Fibroblast of skin of left quadriceps (primary cell): ENCODE results near the gene TMCC2.
"Not testable (repeated sequence)": the region's sequence is repeated elsewhere in the genome, so short reads cannot be mapped to it uniquely, and the experiment has no call there.

Source experiments
- DNase-seq, 2 experiments: peaks; one replicate each; pipeline ENCODE4 v3.0.0-alpha.2; 2013; ENCODE audit warnings: low read depth in 2 of 2

The TMCC2 gene

DNA sequence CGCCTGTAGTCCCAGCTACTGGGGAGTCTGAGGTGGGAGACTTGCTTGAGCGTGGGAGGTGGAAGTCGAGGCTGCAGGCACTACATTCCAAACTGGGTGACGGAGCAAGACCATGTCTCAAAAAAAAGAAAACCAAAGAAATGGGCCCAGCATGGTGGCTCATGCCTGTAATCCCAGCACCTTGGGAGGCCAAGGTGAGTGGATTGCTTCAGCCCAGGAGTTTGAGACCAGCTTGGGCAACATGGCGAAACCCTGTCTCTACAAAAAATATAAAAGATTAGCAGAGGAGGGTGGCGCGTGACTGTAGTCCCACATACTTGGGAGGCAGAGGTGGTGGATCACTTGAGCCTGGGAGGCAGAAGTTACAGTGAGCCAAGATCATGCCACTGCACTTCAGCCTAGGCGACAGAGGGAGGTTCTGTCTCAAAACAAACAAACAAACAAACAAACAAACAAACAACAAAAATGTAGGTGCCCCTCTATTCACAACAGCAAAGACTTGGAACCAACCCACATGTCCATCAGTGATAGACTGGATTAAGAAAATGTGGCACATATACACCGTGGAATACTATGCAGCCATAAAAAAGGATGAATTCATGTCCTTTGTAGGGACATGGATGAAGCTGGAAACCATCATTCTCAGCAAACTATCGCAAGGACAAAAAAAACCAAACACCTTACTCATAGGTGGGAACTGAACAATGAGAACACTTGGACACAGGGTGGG lies 53.1 kb downstream of the TMCC2 start:
- DNase-seq = not testable (repeated sequence)

- no peak for DNase-seq
Measured at GRCh38 chr1:205283270-205284147, 55.8 kb downstream of the TMCC2 start.

DNA sequence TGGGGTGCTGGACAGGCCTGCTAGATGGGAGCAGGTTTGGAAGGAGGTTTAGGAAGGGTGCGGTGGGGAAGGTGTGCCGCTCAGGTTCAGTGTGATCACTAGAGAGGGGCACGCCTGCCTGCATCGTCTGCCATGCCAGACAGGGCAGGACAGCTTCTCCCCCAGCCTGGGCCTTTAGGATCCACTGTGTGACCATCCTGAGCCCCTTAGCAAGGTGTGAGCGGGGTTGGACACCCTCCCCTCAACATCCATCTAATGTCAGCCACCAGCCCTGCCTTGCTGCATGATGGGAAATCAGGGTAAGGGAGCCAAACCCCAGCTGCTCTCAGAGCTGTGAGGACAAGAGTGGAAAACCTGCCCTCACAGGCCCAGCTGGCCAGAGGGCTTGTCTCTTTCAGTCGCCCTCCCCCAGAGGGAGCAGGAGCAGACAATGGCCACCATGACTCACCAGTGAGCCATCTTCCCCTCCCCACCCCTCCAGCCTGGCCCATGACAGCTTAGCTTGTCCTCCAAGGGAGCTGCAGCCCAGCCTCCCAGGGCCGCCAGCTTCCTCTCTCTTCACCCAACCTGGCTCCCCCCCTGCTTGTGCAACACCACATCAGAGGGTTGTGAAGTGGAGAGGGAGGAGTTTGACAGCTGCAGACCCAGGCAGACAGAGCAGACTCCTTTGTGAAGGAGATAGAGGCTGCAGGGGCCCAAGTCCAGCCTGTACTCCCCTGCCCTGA lies 56.8 kb downstream of the TMCC2 start:
- DNase-seq = peak; percentile 93 to 94

DNA sequence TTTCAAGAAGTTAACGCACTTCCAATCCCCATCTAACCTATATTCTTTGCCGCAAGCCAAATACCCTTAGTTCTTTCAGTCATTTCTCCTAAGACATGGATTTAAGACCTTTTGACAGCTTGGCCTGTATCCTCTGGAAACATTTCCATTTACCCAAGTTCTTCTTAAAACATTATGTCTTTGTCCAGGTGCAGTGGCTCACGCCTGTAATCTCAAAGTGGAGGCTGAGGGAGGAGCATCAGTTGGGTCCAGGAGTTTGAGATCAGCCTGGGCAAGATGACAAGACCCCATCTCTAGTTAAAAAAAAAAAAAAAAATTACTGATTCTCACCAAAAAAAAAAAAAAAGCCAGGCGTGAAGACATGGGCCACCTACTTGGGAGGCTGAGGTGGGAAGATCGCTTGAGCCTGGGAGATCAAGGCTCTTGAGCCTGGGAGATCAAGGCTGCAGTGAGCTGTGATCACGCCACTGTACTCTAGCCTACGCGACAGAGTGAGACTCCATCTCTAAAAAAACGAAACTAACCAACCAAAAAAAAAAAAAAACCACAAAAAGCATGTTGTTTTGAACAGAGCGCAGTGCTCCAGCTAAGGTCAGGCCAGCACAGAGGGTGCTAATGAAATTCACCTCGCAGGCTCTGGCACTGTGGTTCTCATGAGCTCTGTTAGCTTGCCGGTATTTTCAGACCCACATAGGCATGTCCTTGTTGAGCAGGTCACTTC lies 57.8 kb downstream of the TMCC2 start:
- DNase-seq = no peak

- DNase-seq = no peak
Measured at GRCh38 chr1:205286335-205286950, 58.7 kb downstream of the TMCC2 start.

DNA sequence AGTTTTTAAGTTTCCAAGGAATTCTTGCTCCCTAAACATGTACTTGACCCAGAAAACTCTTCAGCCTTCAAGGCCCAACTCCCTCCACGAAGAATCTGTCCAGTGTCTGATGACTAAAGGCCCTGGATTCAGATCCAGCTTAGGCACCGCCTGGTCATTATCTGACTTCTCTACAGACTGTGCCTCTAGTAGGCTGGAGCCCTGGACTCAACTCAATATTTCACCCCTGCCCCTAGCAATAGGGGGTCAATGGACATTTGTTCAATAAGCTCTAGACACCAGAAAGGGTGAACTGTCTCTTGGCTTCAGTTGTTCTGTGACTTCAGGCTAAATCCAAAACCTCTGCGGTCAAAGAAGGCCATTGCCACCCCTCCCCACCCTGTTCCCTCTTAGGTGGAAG lies 59.3 kb downstream of the TMCC2 start:
- no peak for DNase-seq

- no peak for DNase-seq
Measured at GRCh38 chr1:205287767-205288559, 60.2 kb downstream of the TMCC2 start.

DNA sequence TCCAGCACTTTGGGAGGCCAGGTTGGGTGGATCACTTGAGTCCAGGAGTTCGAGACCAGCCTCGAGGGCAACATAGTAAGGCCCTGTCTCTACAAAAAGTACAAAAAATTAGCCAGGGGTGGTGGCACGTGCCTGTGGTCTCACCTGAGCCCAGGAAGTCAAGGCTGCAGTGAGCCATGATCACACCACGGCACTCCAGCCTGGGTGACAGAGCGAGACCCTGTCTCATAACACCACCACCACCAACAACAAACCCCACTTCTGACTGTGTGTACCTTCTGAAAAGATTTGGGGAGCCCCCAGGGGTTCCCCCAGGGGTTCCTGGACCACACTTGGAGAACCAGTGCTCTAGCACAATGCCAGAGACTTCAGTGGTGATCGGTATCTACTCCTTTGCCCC lies 63.9 kb downstream of the TMCC2 start:
- no peak for DNase-seq

DNA sequence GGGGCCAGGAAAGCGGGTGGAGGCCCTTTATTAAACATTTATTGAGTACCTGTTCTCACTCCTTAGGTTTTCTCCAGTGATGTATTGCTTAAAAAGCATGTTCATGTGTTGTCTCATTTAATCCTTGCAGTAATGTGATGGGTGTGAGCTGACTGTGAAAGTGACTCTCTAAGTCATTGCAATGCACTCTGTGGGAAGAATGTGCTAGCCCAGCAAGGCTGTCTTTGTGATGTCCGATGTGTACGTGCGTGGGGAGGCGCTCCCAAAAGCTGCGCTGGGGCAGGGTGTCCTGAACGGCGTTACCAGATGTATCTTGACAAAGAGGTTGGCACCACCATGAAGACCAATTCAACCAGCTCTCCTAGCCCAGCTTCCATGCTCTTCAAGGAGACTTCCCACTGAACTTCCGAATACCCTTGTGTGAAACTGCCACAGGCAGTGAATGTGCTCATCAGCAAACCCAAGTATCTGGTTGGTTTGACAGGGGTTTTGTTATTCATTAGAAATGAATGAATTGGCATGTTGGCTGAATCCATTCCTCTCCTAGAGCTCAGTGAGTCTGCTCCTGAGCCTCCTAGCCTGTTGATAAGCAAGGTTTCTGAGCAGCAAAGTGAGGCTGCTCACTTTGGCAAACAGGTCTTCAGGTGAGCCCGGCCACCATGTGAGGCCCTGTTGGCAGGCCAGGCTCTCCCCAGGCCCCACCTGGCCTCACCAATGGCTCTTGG lies 65.8 kb downstream of the TMCC2 start:
- no peak for DNase-seq

DNA sequence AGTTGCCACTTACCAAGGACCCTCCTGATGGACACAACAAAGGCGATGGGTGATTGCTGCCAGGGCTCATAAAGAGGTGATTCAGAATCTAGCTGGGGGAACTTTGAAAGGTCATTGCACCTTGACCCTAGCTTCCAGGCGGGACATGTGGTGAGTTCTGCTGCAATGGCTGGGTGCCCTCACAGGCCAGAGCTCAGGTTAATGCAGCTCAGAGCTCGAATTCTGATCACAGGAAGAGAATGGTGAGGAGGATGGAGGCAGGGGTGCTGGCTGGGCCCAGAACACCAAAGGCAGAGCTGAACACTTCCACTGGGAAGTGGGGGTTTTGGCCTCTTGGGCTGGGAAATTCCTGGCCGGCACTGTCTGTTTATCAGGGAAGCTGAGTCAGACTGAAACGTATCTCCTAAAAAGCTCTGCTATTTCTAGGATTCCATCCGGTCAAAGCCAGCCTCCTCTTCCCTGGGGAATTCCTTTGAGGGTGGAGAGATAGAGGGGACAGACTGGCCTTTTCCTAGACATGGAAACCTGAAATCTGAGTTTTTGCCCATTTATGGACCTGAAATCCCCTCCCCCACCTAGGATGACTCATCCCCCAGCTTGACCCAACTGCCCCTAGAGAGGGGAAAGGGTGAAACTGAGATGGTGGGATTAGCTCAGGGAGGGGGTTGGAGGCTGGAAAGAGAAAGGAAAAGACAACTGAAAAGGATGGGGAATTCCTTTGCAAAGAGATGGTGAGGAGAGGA lies 66.6 kb downstream of the TMCC2 start:
- DNase-seq = peak; percentile 85 to 90

DNA sequence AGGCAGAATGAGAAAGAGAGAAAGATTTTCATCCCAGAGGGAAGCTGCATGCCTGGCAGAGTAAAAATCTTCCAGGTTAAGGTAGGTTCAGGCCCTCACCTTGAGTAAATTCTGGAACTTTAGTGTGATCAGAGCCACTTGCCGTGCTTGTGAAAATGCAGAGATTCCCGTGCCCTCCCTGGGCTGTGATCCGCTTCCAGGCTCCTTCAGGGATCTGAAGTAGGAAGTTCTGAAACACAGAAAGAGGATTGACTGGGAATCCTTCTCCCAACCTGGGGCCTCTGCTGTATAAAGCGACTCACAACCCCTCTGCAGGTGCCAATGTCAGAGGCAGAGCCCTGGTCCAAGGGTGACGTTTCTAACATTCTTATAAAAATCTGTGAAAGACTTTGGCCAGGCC lies 67.2 kb downstream of the TMCC2 start:
- no peak for DNase-seq

DNA sequence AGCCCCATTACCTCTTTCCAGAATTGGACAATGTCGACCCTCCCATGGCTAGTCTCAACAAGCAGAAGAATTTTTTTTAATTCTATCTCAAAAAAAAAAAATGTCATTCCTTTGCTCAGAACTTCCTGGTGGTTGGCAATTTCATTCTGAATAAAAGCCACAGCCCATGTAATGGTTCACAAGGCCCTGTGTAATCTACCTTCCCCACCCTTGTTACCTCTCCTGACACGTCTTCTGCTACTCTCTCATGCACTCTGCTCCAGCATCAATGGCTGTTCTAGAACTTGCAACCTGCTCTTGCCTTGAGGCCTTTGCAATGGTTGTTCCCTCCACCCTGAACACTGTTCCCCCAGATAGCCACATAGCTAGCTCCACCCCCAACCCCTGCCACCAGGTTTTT lies 68.4 kb downstream of the TMCC2 start:
- DNase-seq = no peak

- DNase-seq = not testable (repeated sequence)
Measured at GRCh38 chr1:205297546-205298177, 69.9 kb downstream of the TMCC2 start.

DNA sequence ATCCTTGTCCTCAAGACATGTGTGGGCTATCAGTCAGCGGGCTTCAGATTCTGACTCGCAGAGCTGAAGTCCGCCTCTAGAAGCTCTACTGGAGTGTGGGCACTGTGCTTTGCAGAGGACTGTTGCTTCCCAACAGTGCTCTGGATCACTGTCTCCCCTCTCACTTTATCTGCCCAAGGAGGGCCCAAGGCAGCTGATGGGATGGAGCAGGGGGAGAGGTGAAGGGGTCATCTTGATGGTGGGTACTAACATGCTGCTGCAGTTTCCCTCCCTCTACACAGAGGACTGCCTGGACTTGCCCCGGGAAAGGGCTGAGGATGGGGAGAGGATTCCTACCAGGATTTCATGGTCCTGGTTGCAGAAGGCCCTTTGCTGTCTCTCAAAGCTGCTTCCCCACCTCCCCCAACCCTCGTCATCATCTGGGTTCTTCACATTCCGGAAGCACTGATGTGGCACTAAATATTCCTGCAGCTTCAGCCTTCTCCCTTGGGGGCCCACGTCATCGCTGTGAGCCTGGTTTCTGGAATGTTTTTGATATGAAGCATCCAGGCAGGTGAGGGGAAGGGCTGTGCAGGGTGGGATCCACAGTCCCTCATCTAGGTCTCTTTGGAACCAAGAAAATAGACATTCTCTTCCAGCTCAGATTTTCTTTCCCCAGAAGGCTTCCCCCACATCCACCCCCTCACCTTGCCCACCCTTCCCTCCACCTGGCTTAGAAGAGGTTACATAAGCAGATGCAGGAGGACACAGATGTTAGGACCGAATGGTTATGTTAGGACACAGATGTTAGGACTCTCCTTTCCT lies 70.6 kb downstream of the TMCC2 start:
- peak; percentile 98 for DNase-seq

DNA sequence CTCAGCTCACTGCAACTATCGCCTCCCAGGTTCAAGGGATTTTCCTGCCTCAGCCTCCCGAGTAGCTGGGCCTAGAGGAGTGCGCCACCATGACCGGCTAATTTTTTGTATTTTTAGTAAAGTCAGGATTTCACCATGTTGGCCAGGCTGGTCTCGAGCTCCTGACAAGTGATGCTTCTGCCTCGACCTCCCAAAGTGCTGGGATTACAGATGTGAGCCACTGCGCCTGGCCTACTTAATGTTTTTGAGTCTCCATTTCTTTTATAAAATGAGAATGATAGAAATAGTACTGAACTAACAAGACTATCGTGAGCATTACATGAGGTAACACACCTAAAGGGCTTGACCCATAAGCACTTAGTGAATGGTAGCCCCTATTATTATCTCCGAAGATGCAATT lies 72.4 kb downstream of the TMCC2 start:
- no peak for DNase-seq

DNA sequence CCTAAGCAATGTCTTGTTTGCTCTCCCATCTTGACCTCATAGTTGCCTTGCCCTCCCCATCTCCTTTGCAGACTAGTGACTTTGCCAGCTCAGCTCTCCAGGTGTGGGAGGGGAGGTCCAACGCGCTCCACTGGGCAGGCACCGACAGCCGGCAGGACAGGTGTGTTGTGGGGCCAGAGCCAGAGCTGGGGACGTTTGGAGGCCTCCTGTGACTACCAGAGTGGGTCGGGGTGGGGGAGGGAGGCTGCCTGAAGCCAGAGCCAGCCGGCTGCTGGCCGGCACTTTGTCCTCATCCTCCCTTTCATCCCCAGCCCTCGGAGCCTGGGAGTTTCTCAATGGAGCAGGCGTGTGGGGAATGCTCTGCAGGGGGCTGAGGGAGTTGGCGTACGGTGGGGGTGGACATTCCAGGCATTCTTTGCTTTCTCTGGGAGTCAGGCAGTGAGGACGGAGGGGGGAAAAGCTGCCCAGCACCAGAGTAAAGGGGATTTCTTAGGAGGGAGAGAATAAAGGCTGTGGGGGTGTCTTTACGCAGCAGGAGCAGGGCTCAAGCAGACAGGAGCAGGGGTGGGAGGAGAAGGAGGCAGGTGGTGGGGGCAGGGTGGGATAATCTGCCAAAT lies 73.6 kb downstream of the TMCC2 start:
- DNase-seq = peak; percentile 97 to 98

GRCh38 chr1:205301842-205302588 lies 74.3 kb downstream of the TMCC2 start:
- no peak for DNase-seq
